Esophagus mucosa (tissue), 1 donor: ENCODE measurements around the gene KLK14. TPM values are rescaled to one million over a fixed set of nuclear protein-coding genes. Genes with fewer than 3 reads are reported as not detected.

ENCODE experiments used
- ATAC-seq: fragments of 200-7000 bp; cut with Tn5 transposase; one replicate; pipeline ENCODE4 v1.9.1; 2020
- total RNA-seq: library from RNA; stranded (reverse); gene quantifications from one replicate; pipeline ENCODE4 v1.2.4, GENCODE V29; 2023
- donor health status: DM: yes; HTN: yes; CAD: no.

Gene KLK14
- total RNA-seq, 1 donor from 2014 or later, result 0.68 TPM

DNA sequence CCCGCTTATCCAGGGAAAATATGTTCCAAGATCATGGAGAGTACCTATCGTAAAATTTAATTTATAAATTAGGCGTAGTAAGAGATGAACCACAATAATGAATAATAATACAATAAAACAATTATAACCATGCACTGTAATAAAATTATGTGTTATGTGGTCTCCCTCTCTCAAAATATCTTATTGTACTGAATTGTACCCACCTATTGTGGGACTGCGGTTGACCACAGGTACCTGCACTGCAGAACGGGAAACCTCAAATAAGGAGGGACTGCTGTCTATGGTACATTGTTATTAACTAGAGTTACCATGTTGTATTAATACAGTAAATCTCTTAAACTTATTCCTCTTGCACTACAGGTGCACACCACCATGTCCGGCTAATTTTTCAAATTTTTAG lies 42.5 kb downstream of the KLK14 start:
- ATAC-seq, result no peak

DNA sequence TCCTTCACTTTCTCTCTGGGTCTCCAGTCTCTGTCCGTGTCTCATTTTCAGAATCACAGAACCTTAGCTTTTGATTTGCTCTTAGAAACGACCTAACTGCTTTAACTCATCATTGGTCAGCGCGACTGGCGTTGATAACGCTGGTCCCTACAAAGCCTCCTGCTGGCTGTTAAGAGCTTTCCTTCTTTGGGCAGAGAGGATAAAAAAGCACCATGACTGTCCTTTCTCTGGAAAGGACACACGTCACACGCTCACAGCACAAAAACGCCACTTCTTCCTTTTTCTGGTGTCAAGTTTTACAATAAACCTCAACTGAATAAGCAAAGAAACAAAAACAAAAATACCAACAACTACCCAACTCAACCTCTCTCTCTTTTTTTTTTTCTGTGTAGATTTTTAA lies 46.2 kb downstream of the KLK14 start:
- no peak for ATAC-seq

GRCh38 chr19:51034704-51035103 lies 48.0 kb downstream of the KLK14 start, which contains the start of gene KLK12:
TSS of gene KLK12 (minus strand) at chr19:51035002. CDS start at chr19:51034621, 381 bp downstream.
- peak; percentile 70 for ATAC-seq

GRCh38 chr19:51031880-51032225 lies 50.8 kb downstream of the KLK14 start:
- ATAC-seq, result no peak

GRCh38 chr19:51031220-51031879 lies 51.3 kb downstream of the KLK14 start:
- no peak for ATAC-seq

DNA sequence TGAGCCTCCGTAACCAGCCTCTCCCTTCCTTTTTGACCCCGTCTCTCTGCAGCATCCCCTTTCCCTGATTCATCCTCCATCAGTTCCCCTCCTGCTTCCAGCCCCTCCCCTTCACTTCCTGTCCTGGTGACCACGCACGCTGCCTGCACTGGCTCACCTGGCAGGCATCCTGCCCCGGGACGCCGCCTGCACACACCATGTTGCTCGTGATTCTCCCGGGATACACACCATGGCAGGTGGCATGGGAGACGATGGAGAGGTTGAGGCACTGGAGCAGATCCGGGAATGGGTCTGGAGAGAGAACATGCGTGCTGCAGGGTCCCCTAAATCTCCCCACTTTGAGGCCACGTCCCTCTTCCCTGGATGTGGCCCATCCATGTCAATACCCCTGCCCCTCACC lies 52.1 kb downstream of the KLK14 start:
- ATAC-seq, result no peak

DNA sequence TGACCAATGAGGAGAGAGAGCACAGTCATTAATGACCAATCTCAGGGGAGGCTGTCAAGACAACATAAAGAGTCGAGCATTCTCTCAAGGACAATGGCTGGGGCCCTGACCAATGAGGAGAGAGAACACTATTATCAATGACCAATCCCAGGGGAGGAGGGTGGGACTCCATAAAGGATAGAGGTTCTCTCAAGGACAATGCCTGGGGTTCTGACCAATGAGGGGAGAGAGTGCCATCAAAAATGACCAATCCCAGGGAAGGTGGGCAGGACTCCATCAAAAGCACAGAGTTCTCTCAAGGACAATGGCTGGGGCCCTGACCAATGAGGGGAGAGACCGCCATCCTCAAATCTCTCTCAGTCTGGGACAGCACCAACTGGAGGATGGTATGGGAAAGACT lies 53.0 kb downstream of the KLK14 start:
- ATAC-seq, result peak; percentile 5

Other genes with a start within 250 kb of the KLK14 start
- gene KLK15, start 249.3 kb downstream of the KLK14 start, total RNA-seq, result not detected
- gene KLK3, start 228.0 kb downstream of the KLK14 start, total RNA-seq, result not detected
- gene KLK2, start 209.4 kb downstream of the KLK14 start, total RNA-seq, result not detected
- not detected for gene KLK4, start 171.5 kb downstream of the KLK14 start, total RNA-seq
- 93.9 TPM for gene KLK5, start 129.8 kb downstream of the KLK14 start, total RNA-seq
- 106 TPM for gene KLK6, start 113.3 kb downstream of the KLK14 start, total RNA-seq
- gene KLK7, start 99.0 kb downstream of the KLK14 start, total RNA-seq, result 146 TPM
- gene KLK8, start 81.3 kb downstream of the KLK14 start, total RNA-seq, result 418 TPM
- gene KLK10, start 63.2 kb downstream of the KLK14 start, total RNA-seq, result 225 TPM
- gene KLK11, start 56.3 kb downstream of the KLK14 start, total RNA-seq, result 209 TPM
- 153 TPM for gene KLK12, start 47.9 kb downstream of the KLK14 start, total RNA-seq
- gene KLK13, start 17.8 kb downstream of the KLK14 start, total RNA-seq, result 1,054 TPM
- gene CTU1, start 25.5 kb upstream of the KLK14 start, total RNA-seq, result 5.3 TPM
- gene SIGLEC9, start 42.0 kb upstream of the KLK14 start, total RNA-seq, result 0.48 TPM
- 0.44 TPM for gene SIGLEC7, start 59.4 kb upstream of the KLK14 start, total RNA-seq
- gene CD33, start 142.2 kb upstream of the KLK14 start, total RNA-seq, result 0.40 TPM
- gene SIGLECL1, start 168.2 kb upstream of the KLK14 start, total RNA-seq, result not detected
- not detected for gene IGLON5, start 228.8 kb upstream of the KLK14 start, total RNA-seq